DMS 273 (cell line): ENCODE results near the gene NOL4L.
"Not testable (repeated sequence)": the region's sequence is repeated elsewhere in the genome, so short reads cannot be mapped to it uniquely, and the experiment has no call there.

ENCODE experiments used
- DNase-seq: peaks from one replicate; lab custom pipeline; 2025; ENCODE audit not compliant: unreplicated experiment; lab: John Stamatoyannopoulos, UW

Gene NOL4L

DNA sequence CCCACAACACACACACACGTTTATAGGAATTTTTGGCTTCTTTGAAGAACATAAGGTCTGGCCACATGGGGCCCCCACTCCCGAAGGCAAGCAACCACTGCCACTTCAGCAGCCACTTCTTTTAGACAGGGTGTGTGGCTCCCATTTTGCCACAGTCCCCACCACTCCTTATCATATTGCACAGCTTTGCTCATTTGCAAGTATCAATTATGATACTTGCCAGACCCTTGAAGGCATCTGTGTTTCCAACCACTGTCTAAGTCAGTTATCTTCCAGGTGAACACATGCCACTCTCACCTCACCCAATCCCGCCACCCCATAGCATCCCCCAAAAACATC, 73.1 kb downstream of the NOL4L start:
- DNase-seq: no peak

DNA sequence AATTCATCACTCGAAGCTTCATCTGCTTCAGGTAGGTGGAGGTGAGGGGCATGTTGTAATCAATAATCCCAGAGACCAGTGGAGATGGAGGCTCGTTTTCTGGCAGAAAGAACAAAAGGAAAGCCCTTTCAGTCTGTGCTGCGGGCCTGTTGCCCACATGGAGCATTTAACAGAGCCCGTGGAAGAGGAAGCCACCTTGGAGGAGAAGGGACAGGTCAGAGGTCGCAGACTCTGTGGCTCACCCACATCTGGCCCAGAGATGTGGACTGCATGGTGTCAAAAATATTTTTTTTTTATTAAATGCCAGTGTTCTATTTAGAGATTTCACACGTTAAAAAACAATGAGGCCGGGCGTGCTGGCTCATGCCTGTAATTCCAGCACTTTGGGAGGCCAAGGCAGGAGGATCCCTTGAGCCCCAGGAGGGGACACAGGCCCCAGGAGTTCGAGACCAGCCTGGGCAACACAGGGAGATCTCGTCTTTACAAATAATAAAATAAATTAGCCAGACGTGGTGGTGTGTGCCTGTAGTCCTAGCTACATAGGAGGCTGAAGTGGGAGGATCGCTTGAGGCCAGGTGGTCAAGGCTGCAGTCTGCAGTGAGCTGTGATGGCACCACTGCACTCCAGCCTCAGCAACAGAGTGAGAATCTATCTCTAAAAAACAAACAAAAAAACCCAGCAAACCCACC, 73.6 kb downstream of the NOL4L start:
- DNase-seq: no peak

- no peak for DNase-seq
Measured at GRCh38 chr20:32510601-32511357, 74.4 kb downstream of the NOL4L start.

DNA sequence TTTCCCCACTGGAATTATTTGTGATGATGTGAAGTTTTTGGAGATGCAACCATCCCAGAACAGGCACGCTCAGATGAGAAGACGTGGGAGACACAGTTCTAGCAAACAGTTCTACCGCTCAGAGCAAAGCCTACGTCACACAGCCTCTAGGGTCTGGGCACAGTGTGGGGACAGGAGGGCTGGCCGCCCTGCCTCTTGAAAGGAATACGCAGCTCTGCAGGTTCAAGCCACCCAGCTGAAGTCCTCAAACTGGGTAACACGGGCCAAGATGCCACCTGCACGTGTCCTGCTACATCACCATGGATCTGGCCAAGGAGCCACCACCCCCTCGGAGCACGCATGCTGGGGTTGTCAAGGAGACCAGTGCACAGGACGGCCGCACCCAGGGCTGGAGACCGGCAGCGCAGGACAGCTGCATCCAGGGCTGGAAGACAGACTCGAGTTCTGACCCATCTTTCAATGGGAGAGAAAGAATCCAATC, 75.0 kb downstream of the NOL4L start:
- no peak for DNase-seq

DNA sequence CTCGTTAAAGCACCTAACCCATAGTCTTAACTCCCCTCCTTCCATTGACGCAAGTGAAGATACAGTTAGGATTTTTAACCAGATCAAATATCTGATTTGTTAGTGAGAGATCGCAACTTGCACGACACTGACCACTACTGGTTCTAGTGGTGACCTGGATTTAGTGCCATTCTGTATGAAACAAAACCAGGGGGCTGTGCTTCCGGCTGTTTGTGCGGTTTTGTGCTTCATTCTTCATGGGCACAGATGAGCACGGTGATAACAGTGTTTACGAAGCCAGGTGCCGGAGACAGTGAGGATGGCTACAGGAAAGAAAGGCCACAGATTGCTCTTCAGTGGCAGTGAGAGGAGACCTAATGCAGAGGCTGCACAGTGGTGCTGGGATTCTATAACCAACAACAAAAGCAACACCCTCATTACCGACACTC, 75.5 kb downstream of the NOL4L start:
- no peak for DNase-seq

GRCh38 chr20:32508775-32509119, 76.4 kb downstream of the NOL4L start:
- DNase-seq: no peak

DNA sequence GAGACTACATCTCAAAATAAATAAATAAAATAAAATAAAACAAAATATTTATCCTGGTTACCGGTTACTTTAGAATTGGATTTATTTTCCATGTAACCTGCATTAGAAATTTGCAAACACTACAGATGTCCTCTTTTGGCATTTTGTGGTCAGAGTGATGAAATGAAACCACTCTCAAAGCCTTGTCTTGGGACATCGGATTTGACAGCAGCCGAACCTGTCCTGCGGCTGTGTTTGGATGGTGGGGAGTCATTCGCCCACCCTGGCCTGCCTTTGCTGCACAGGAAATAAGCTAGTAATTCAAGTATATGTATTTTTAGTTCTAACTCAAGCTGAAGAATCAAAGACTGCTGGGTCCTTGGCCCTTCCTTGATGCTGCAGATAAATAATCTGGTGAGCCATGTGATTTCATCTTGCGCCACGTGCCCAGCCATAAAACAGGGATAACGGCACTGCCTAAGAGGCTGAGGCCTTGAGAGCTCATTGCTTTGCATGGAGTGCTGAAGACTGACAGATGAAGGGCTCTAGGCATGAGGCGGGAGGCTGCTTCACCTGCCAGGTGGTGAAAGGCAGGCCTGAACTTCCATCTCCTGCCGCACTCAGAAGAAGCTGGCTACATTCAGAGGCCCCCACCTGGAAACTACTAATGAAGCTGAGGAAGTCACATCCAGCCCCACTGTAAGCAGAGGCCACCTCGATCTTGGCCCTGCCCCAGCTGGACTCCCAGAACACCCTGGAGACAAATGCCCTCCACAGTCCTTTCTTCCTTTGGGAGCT, 76.9 kb downstream of the NOL4L start:
- no peak for DNase-seq

DNA sequence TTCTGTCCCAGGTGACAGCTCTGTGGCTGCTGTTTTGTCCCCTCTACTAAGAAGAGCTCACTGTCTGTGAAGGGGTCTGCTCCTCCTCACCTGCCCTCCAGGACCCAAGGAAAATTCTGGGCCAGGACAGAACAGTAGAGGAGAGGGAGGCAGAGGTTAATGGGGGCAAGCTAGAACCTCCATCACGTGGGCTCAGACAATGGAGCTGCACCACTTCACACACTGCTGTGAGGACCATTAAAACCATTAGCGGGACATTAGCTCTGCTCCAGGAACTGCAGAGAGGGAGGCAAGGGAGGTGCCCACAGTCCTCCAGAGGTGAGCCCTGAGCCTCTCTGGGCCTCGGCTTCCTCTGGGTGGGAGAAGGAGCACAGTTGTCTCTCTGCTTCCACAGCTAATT, 78.4 kb downstream of the NOL4L start:
- DNase-seq: no peak

GRCh38 chr20:32505723-32506473, 79.2 kb downstream of the NOL4L start:
- no peak for DNase-seq

DNA sequence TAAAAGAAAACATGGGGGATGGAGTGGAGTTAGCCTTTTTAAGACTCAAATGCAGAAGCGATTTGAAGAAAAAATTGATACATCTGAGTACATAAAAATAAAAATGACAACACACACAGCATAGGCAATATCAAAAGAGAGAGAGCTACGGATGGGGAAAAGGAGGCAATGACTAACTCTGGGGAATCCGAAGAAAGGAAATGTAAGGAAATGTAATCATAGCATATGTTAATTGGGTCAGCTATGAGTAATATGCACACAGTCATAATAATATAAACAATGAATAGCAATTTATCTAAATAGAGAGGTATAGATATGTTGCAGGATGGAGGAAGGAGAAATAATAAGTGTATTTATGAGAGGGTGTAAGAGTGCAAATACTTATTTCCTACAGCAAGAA, 83.4 kb downstream of the NOL4L start:
- DNase-seq: no peak

GRCh38 chr20:32497589-32498224, 87.4 kb downstream of the NOL4L start:
- DNase-seq: no peak

DNA sequence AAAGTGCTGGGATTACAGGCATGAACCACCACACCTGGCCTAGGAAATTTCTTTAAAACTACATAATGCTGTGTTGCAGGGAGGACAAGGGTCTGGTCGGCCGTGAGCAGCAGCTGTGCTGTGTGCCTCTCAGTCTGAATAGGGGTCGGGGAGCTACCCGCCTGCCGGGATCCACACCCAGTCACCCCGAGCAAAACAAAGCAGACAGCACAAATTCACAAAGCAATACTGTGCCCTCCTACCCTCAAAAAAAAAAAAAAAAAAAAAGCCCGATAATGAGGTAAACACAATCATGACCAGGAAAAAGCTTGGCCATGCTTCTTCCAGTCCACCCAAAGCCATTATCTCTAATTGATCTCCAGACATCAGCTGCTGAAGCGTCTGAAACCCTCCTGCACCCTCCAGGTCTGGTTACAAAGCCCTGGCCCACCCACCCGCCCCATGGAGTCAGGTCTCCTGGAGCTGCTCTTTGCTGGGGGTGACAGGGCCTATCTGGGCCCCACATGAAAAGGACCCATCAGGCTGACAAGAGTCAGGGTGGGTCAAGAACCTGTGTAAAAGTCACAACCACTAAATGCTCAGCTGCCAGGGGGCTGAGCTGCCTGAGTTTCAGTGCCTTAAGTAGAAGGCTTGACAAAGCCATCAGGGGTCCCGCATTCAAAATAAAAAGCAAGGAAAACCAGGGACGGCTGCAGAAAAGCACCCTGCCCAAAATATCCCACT, 88.2 kb downstream of the NOL4L start:
- no peak for DNase-seq

DNA sequence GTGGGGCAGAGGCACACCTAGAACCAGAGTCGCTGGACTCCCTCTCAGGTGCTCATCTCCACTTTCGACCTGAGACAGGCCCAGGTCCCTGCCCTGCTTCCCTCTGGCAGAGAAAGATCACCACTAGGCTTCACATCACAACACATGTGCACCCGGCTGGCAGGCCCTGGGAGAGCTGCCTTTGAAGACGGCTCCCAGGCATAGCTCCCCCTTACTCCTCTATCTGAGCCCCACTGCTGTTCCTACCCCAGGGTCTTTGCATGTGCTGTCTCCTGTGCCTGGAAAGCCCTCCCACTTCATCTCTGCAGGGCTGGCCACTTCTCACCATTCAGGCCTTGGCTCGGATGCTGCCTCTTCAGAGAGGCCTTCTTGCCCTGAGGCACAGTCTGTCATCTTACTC, 89.2 kb downstream of the NOL4L start:
- DNase-seq: no peak

DNA sequence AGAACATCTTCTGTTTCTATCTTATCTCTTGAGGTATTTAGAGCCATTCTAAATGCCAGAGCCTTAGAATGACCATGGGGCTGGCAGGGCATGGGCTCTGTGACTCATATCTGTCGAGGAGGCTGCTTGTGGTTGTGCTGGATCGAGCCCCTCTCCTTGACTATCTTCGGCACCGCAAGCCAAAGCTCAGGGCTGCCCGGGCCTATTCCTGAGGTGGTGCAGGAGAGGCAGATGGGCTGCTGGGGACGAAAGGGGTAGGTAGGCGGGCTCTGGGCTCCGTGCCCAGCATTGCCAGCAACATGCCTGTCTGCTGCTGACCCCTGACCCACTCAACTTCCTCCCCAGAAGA, 89.9 kb downstream of the NOL4L start:
- DNase-seq: peak; percentile 45

DNA sequence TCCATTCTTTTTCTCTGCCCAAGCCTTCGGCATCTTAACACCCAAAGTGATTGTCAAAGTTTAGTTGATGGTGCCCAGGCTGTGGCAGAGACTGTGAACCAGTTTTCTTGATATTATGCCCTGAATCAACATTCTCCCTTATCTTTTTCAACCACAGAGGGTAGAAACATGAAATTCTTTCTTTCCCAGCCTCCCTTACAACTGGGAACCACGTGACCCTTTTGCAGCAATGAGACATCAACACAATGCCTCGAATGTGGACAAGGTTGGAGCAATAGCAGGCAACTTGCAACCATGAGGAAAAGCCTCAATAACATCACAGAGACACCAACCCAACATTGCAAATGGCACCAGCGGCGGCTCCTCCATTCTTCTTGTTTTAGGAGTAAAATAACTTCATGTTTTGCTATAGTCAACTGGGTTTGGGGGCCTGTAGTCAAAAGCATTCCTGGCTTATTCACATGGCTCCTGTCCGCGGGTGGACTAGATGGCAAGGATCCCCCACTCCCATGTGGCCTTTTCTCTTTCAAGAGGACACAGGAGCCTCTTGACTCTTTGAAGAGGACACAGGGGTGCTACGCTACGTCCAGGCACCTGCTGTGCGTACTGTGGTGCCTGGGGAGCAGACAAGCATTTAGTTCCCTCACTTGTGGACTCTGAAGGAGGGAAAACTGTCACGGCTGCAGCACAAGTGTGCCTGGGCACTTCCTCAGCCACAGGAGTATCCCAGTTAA, 90.5 kb downstream of the NOL4L start:
- no peak for DNase-seq

- DNase-seq: no peak
Measured at GRCh38 chr20:32493356-32493755, 91.8 kb downstream of the NOL4L start.

- DNase-seq: not testable (repeated sequence)
Measured at GRCh38 chr20:32491764-32492151, 93.4 kb downstream of the NOL4L start.

- no peak for DNase-seq
Measured at GRCh38 chr20:32490942-32491763, 94.0 kb downstream of the NOL4L start.
